ENCODE measurements around the gene LRIG3. TPM values are rescaled to one million over a fixed set of nuclear protein-coding genes. Genes with fewer than 3 reads are reported as not detected.

The LRIG3 gene
- total RNA-seq, 2 donors from 2014 or later, result 0.19 TPM; not detected in 1

DNA sequence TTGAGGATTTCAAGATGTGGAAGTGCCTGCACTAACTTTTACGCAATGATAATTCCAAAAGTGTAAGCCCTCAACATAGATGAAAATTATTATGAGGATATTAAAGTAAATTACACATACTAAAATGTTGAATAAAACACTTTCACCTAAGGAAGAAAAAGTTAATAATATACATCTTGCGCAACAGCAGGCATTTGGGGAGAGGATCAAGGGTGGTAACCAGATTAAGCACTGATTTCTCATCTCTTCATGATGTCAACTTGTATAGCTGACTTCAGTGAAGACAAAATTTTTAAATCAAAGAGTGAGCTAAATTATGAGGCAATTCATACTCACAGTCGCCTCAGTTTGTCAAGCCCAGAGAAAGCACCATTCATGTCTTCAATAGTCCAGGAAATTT is 33.8 kb downstream of the LRIG3 start:
- no peak overlapping the region for H3K27ac Mint-ChIP-seq
- ATAC-seq (replicated peaks in 1 of 2) (no peak), DNase-seq (no peak)
- H3K36me3 Mint-ChIP-seq (ENCODE audit: insufficient read depth in 2 of 2), result no peaks in the 10 kb centered on the region
- H3K27me3 Mint-ChIP-seq (ENCODE audit: low read depth), result no peaks in the 10 kb centered on the region
- H3K9me3 Mint-ChIP-seq, result no peaks in the 10 kb centered on the region
- no peaks in the 10 kb centered on the region for H3K4me1 Mint-ChIP-seq (ENCODE audit: low read depth)
- H3K4me3 Mint-ChIP-seq, result no peak overlapping the region

DNA sequence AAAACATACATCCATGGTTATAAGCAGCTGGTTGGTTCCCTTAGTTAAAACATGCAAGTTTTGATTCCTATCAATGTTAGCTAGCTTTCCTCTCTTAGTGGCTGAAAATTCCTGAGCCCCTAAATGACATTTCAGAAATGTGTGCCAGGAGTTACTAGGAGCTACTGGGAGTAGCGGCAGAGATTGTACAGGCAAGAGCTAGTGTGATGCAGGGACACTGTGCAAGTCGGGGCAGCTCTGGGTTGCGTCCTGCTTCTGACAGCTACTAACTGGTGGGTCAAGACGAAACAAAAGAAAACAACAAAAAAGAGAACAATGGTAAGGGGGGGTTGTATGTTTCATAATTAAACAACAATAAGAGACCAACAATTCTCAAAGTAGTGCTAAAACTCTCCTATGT is 35.4 kb downstream of the LRIG3 start:
- DNase-seq, result no peak
- H3K36me3 Mint-ChIP-seq (ENCODE audit: insufficient read depth in 2 of 2), result no peaks in the 10 kb centered on the region
- H3K27ac Mint-ChIP-seq, result no peak overlapping the region
- H3K4me3 Mint-ChIP-seq, result no peak overlapping the region
- H3K27me3 Mint-ChIP-seq (ENCODE audit: low read depth), result no peaks in the 10 kb centered on the region
- no peaks in the 10 kb centered on the region for H3K9me3 Mint-ChIP-seq
- no peaks in the 10 kb centered on the region for H3K4me1 Mint-ChIP-seq (ENCODE audit: low read depth)
- no peak for ATAC-seq (replicated peaks in 1 of 2)

DNA sequence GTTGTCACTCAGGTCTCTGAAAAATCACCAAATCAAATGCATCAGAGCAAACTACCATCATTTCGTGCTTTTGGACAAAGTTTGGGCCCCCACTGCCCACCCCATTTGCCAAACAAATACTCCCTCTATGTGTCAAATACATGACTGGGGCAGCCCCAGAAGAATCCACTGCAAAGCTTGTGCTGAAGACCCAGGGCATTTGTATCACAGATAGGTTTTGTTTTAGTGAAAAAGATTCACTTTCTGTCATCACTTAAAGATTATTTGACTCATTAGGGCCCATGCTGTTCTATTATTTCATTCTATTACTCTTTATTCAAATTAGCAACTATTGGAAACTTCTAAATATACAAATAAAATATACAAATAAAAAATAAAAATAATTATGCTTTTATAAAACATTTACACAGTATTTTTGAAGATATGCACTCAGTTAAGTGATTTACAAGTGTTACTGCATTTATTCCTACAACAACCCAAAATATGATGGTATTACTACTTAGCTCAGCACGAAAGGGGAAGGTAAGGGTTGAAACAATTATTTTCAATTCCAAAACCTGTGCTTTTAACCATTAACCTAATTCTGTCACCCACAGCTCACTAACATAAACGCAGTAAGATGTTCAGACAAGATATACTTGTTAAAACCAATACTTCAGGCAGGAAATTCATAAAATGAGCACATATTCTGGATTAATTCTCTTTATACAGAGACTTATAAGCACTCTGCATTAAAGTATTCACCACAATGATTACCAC is 36.5 kb downstream of the LRIG3 start:
- H3K27me3 Mint-ChIP-seq (ENCODE audit: low read depth), result no peaks in the 10 kb centered on the region
- H3K4me3 Mint-ChIP-seq, result no peak overlapping the region
- no peaks in the 10 kb centered on the region for H3K9me3 Mint-ChIP-seq
- H3K27ac Mint-ChIP-seq, result no peak overlapping the region
- no peaks in the 10 kb centered on the region for H3K4me1 Mint-ChIP-seq (ENCODE audit: low read depth)
- DNase-seq (no peak), ATAC-seq (replicated peaks in 1 of 2) (no peak)
- no peaks in the 10 kb centered on the region for H3K36me3 Mint-ChIP-seq (ENCODE audit: insufficient read depth in 2 of 2)

DNA sequence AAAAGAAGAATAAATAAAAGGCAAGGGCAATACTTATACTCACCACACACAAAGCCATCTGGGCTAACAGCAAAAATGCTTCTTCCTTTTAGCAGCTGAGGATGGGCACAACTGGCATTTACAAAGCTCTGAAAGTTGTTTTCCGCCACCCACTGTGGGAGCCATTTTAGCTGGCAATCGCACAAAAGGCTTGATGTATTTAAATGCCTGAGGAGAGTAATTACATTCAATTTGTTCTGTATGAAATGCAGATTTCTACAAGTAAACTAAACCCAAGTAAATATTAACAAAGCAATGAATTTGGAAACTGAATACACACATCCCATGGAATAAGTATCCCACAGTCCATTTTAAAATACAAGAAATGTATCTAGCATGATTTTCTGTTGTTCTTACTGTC is 37.5 kb downstream of the LRIG3 start:
- ATAC-seq (replicated peaks in 1 of 2) (no peak), DNase-seq (no peak)
- no peak overlapping the region for H3K4me3 Mint-ChIP-seq
- H3K27me3 Mint-ChIP-seq (ENCODE audit: low read depth), result no peaks in the 10 kb centered on the region
- H3K4me1 Mint-ChIP-seq (ENCODE audit: low read depth), result no peaks in the 10 kb centered on the region
- no peaks in the 10 kb centered on the region for H3K36me3 Mint-ChIP-seq (ENCODE audit: insufficient read depth in 2 of 2)
- no peak overlapping the region for H3K27ac Mint-ChIP-seq
- H3K9me3 Mint-ChIP-seq, result no peaks in the 10 kb centered on the region

DNA sequence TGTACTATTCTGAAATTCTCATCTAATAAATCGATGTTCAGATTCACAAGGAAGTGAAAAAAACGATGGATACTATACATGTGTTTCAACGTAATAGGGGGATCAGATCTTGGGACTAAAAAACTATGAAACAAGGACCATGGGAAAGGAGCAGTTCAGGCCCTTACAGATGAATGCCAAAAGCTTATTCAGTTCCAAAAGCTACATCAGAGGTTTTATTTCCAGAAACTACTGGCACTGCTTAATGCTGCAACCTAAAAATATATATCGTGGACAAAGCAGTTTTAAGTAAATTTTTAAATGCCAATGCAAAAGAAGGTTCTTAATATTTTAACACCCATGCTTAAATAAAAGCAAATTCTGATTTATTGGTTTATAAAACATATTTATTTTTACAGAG is 38.5 kb downstream of the LRIG3 start:
- ATAC-seq (replicated peaks in 1 of 2) (no peak), DNase-seq (no peak)
- H3K27me3 Mint-ChIP-seq (ENCODE audit: low read depth), result no peaks in the 10 kb centered on the region
- H3K4me3 Mint-ChIP-seq, result no peak overlapping the region
- H3K36me3 Mint-ChIP-seq (ENCODE audit: insufficient read depth in 2 of 2), result no peaks in the 10 kb centered on the region
- no peak overlapping the region for H3K27ac Mint-ChIP-seq
- no peaks in the 10 kb centered on the region for H3K4me1 Mint-ChIP-seq (ENCODE audit: low read depth)
- H3K9me3 Mint-ChIP-seq, result no peaks in the 10 kb centered on the region

DNA sequence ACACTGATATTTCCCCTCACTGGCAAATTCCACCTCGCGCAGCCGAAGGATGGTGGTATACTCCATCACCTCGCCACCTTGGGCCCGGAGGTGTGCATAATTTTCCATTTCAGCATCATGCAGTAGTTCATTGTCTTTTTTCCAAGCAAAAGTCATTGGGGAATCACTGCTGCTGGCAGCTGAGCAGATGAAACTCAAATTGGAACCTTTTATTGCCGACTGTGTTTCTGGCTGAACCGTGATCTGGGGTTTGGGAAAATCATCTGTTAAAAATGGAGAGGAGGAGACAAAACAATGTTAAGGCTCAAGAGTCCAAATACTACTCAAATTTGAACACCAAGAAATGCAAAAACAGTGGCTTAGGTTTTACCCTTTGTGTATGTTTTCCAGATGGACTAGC is 39.7 kb downstream of the LRIG3 start:
- no peaks in the 10 kb centered on the region for H3K27me3 Mint-ChIP-seq (ENCODE audit: low read depth)
- ATAC-seq (replicated peaks in 1 of 2) (no peak), DNase-seq (no peak)
- no peaks in the 10 kb centered on the region for H3K4me1 Mint-ChIP-seq (ENCODE audit: low read depth)
- H3K27ac Mint-ChIP-seq, result no peak overlapping the region
- no peak overlapping the region for H3K4me3 Mint-ChIP-seq
- H3K9me3 Mint-ChIP-seq, result no peaks in the 10 kb centered on the region
- H3K36me3 Mint-ChIP-seq (ENCODE audit: insufficient read depth in 2 of 2), result no peaks in the 10 kb centered on the region

DNA sequence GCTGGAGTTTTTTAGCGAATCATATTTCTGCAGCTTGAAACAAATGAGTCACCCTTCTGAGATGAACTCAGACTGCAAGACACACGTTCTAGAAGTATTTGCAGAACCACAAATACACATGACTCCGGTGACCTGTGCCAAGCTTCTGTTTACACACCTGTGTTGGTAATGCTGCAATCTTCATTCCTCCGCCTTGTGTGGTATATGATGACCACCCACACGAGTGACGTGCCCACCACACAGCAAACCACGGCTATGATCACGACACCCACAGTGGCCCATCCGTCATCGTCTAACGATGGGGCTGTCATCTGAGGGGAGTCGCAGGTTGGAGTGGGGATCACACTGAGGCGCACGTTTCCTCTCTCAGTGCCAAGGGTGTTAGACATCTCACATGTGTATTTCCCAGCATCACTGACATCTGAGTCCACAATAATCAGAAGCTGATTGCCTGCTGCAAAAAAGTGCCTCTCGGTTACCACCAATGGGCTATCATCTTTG is 43.0 kb downstream of the LRIG3 start:
- no peak overlapping the region for H3K27ac Mint-ChIP-seq
- DNase-seq, result no peak
- H3K27me3 Mint-ChIP-seq (ENCODE audit: low read depth), result no peaks in the 10 kb centered on the region
- H3K4me1 Mint-ChIP-seq (ENCODE audit: low read depth), result no peaks in the 10 kb centered on the region
- H3K36me3 Mint-ChIP-seq (ENCODE audit: insufficient read depth in 2 of 2), result no peaks in the 10 kb centered on the region
- H3K4me3 Mint-ChIP-seq, result no peak overlapping the region
- H3K9me3 Mint-ChIP-seq, result no peaks in the 10 kb centered on the region
- ATAC-seq (replicated peaks in 1 of 2), result no peak

DNA sequence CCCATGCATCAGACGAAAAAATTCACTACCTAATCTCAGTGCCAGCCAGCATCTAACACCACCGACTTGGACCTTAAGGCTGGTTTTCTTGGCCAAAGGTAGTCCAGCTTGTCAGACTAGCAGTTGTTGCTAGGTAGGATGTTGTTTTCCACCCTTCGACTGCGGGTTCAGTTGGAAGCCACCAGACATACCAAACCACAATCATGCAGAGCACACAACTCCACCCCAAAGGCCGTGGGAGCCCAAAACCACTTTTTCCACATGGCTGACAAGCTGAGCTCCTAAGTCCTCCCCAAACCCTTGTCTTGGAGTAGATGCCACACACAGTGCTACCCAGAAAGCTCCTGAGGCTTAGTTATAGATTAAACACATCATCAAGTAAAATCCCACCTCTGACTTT is 46.8 kb downstream of the LRIG3 start:
- ATAC-seq (replicated peaks in 1 of 2), result no peak
- Mint-ChIP-seq H3K27me3 (ENCODE audit: low read depth) (no peaks in the 10 kb centered on the region), H3K4me3 (no peak overlapping the region)

DNA sequence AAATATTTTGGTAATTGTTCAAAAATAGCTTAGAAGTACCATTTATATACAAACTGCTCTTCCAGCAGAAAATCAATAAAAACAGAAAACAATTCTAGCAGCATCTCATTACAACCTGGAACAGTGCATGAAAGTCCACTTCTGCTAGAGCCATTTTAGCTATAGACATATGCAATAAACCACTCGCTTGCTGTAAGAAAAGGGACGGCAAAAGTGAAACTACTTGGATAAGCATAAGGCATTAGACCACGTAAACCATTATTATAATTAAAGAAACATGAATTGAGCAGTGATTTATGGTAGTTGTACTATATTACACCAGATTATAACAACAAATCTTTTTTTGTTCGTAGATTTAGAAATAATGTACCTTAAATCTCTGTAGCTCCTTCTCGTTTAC is 48.7 kb downstream of the LRIG3 start:
- DNase-seq (no peak), ATAC-seq (replicated peaks in 1 of 2) (no peak)
- Mint-ChIP-seq H3K27me3 (ENCODE audit: low read depth) (no peaks in the 10 kb centered on the region), H3K4me3 (no peak overlapping the region), H3K27ac (no peak overlapping the region), H3K36me3 (ENCODE audit: insufficient read depth in 2 of 2) (no peaks in the 10 kb centered on the region), H3K4me1 (ENCODE audit: low read depth) (no peaks in the 10 kb centered on the region), H3K9me3 (peaks cover 0 to 2% of the 10 kb centered on the region in 2 donors)

More for the DNA sequence above, 46.8 kb downstream of the LRIG3 start:
- Mint-ChIP-seq H3K9me3 (no peaks in the 10 kb centered on the region), H3K27ac (no peak overlapping the region), H3K36me3 (ENCODE audit: insufficient read depth in 2 of 2) (no peaks in the 10 kb centered on the region), H3K4me1 (ENCODE audit: low read depth) (no peaks in the 10 kb centered on the region)
- DNase-seq, result no peak

DNA sequence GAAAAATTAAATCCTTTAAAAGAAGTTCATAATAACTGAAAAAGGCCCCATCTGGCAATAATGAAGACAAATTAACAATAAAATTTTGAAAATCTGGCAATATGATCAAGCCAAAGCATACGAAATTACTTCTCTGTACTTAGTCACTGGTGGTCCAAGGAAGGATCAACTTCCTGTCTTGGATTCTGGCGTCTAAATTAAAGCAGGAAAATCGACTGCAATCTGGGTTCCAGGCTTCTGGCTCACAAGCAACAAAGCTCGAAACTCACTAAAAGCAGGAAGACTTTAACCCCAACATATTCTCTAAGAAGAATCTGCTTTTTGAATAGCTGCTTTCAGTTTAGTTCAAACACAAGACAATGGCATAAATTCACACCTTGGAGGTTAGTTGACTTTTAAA is 49.7 kb downstream of the LRIG3 start:
- H3K27ac Mint-ChIP-seq, result no peak overlapping the region
- H3K36me3 Mint-ChIP-seq (ENCODE audit: insufficient read depth in 2 of 2), result no peaks in the 10 kb centered on the region
- no peaks in the 10 kb centered on the region for H3K27me3 Mint-ChIP-seq (ENCODE audit: low read depth)
- peaks cover 0 to 2% of the 10 kb centered on the region in 2 donors for H3K9me3 Mint-ChIP-seq
- H3K4me3 Mint-ChIP-seq, result no peak overlapping the region
- no peak for ATAC-seq (replicated peaks in 1 of 2)
- H3K4me1 Mint-ChIP-seq (ENCODE audit: low read depth), result no peaks in the 10 kb centered on the region
- DNase-seq, result no peak

DNA sequence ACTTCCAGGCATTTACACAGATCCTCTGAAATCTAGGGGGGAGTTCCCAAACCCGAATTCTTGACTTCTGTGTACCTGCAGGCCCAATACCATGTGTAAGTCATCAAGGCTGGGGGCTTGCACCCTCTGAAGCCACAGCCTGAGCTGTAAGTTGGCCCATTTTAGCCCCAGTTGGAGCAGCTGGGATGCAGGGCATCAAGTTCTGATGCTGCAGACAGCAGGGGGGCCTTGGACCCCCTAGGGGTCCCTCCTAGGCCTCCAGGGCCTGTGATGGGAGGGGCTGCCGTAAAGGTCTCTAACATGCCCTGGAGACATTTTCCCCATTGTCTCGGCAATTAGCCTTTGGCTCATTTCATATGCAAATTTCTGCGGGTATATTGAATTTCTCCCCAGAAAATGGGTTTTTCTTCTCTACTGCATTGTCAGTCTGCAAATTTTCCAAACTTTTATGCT is 59.5 kb downstream of the LRIG3 start:
- no peaks in the 10 kb centered on the region for H3K27me3 Mint-ChIP-seq (ENCODE audit: low read depth)
- H3K9me3 Mint-ChIP-seq, result peaks cover 0 to 2% of the 10 kb centered on the region in 2 donors
- H3K36me3 Mint-ChIP-seq (ENCODE audit: insufficient read depth in 2 of 2), result no peaks in the 10 kb centered on the region
- ATAC-seq (replicated peaks in 1 of 2) (no peak), DNase-seq (no peak)
- H3K4me1 Mint-ChIP-seq (ENCODE audit: low read depth), result no peaks in the 10 kb centered on the region
- no peak overlapping the region for H3K4me3 Mint-ChIP-seq
- H3K27ac Mint-ChIP-seq, result no peak overlapping the region

DNA sequence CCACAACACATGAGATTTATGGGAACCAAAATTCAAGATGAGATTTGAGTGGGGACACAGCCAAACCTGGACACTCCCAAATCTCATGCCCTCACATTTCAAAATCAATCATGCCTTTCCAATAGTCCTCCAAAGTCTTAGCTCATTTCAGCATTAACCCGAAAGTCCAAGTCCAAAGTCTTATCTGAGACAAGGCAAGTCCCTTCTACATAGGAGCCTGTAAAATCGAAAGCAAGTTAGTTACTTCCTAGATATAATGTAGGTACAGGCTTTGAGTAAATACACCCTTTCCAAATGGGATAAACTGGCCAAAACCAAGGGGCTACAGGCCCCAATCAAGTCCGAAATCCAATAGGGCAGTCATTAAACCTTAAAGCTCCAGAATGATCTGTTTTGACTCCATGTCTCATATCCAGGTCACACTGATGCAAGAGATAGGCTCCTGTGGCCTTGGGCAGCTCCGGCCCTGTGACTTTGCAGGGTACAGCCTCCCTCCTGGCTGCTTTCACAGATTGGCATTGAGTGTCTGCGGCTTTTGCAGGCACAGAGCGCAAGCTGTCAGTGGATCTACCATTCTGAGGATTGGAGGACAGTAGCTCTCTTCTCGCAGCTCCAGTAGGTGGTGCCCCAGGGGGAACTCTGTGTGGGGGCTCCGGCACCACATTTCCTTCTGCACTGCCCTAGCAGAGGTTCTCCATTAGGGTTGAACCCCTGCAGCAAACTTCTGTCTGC is 60.1 kb downstream of the LRIG3 start:
- no peaks in the 10 kb centered on the region for H3K4me1 Mint-ChIP-seq (ENCODE audit: low read depth)
- ATAC-seq (replicated peaks in 1 of 2), result no peak
- H3K27me3 Mint-ChIP-seq (ENCODE audit: low read depth), result no peaks in the 10 kb centered on the region
- H3K4me3 Mint-ChIP-seq, result no peak overlapping the region
- no peaks in the 10 kb centered on the region for H3K36me3 Mint-ChIP-seq (ENCODE audit: insufficient read depth in 2 of 2)
- no peak overlapping the region for H3K27ac Mint-ChIP-seq
- H3K9me3 Mint-ChIP-seq, result peaks cover 0 to 2% of the 10 kb centered on the region in 2 donors
- no peak for DNase-seq

DNA sequence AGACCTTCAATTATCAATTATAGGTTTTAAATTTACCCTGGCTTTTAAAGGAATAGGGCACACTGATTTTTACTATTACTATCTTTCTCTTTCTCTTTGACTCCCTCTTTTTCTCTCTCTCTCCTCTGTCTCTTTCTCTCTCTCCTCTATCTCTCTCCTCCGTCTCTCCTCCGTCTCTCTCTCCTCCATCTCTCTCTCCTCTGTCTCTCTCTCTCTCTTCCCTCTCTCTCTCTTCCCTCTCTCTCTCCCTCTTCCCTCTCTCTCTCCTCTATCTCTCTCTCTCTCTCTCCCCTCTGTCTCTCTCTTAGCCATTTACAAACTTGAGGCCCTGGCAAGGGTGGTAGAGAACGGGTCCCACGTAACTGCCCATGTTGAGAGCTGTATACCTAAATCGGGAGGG is 62.3 kb downstream of the LRIG3 start:
- Mint-ChIP-seq H3K36me3 (ENCODE audit: insufficient read depth in 2 of 2) (no peaks in the 10 kb centered on the region), H3K27me3 (ENCODE audit: low read depth) (no peaks in the 10 kb centered on the region), H3K9me3 (peaks cover 0 to 2% of the 10 kb centered on the region in 2 donors), H3K4me1 (ENCODE audit: low read depth) (no peaks in the 10 kb centered on the region), H3K4me3 (no peak overlapping the region), H3K27ac (no peak overlapping the region)
- DNase-seq (no peak), ATAC-seq (replicated peaks in 1 of 2) (no peak)

Measured in activated T-cell treated with anti-CD3 and anti-CD28 coated beads, Interleukin-2, amount 50 U/mL, for 72 hours (primary cell).